ENCODE data around the gene CLIP3. TPM values are rescaled to one million over a fixed set of nuclear protein-coding genes. Genes with fewer than 3 reads are reported as not detected.
"Not testable (repeated sequence)": the region's sequence is repeated elsewhere in the genome, so short reads cannot be mapped to it uniquely, and the experiment has no call there.

CLIP3 gene
- 19.3 TPM for polyA plus RNA-seq (ENCODE audit: insufficient read length)

- peak; percentile 83 for DNase-seq
These were observed at the start of gene CLIP3 for GRCh38 chr19:36032251-36033104. Gene CLIP3 (minus strand): TSS chr19:36032873. CDS start chr19:36032357, 516 bp downstream.

DNA sequence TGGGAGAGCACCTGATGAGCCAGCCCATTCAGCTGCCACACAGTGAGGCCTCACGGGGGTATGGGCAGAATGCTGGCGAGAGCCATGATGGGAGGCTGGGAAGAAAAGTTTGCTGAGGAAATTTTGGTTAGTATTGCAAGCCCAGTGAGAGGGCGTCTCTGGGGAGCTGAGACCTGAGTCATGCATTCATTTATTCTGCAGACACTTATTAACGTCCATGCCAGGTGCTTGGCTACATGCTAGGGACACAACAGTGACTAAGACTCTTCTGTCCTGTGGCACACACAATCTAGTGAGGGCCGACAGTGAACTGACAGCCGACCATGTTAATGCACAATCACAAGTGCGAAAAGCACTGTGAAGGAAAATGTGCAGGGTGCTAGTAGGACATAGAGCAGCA is 49.2 kb upstream of the CLIP3 start:
- no peak for DNase-seq

DNA sequence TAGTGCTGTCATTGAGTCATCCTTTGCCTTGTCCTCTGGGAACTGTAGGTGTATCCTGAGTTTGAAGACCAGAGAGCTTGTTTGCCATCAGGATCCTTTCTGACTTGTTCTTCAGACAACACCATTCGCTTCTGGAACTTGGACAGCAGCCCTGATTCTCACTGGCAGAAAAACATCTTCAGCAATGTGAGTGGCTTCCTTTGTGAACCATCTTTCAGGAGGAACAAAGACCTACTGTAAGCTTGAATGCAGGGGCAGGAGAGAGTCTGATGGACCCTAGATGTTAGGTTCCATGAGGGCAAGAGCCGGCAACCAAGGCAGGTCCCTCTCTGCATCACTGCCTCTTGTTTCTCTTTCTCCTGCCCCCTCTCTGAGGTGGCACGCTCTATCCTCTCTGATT is 48.7 kb upstream of the CLIP3 start:
- DNase-seq, result no peak

GRCh38 chr19:36079389-36079945 is 46.8 kb upstream of the CLIP3 start:
- no peak for DNase-seq

- no peak for DNase-seq
These were observed 40.6 kb upstream of the CLIP3 start for GRCh38 chr19:36073121-36073876.

GRCh38 chr19:36072081-36072480 is 39.4 kb upstream of the CLIP3 start:
- DNase-seq, result no peak

DNA sequence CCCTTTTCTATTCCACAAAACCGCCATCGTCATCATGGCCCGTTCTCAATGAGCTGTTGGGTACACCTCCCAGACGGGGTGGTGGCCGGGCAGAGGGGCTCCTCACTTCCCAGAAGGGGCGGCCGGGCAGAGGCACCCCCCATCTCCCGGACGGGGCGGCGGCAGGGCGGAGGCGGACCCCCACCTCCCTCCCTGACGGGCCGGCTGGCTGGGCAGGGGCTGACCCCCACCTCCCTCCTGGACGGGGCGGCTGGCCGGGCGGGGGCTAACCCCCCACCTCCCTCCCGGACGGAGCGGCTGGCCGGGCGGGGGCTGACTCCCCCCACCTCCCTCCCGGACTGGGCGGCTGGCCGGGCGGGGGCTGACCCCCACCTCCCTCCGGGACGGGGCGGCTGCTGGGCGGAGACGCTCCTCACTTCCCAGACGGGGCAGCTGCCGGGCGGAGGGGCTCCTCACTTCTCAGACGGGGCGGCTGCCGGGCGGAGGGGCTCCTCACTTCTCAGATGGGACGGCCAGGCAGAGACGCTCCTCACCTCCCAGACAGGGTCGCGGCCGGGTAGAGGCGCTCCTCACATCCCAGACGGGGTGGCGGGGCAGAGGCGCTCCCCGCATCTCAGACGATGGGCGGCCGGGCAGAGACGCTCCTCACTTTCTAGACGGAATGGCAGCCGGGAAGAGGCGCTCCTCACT is 36.3 kb upstream of the CLIP3 start:
- not testable (repeated sequence) for DNase-seq

DNA sequence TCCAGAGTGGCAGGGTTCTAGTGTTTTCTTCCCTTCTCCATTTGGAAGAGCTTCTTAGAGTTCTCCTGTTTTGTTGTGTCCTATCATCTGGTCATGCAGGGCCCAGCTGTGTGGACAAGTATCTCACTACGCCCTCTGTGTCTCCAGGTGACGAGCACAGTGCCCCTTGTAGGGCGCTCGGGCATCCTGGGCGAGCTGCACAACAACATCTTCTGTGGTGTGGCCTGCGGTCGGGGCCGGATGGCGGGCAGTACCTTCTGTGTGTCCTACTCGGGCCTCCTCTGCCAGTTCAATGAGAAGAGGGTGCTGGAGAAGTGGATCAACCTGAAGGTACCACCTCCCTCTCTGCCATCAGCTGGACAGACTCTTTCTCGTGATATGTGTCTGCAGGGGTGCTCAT is 35.0 kb upstream of the CLIP3 start:
- DNase-seq, result no peak

GRCh38 chr19:36064826-36065225 is 32.2 kb upstream of the CLIP3 start:
- no peak for DNase-seq

GRCh38 chr19:36061367-36061766 is 28.7 kb upstream of the CLIP3 start:
- no peak for DNase-seq

GRCh38 chr19:36060430-36060829 is 27.8 kb upstream of the CLIP3 start:
- no peak for DNase-seq

DNA sequence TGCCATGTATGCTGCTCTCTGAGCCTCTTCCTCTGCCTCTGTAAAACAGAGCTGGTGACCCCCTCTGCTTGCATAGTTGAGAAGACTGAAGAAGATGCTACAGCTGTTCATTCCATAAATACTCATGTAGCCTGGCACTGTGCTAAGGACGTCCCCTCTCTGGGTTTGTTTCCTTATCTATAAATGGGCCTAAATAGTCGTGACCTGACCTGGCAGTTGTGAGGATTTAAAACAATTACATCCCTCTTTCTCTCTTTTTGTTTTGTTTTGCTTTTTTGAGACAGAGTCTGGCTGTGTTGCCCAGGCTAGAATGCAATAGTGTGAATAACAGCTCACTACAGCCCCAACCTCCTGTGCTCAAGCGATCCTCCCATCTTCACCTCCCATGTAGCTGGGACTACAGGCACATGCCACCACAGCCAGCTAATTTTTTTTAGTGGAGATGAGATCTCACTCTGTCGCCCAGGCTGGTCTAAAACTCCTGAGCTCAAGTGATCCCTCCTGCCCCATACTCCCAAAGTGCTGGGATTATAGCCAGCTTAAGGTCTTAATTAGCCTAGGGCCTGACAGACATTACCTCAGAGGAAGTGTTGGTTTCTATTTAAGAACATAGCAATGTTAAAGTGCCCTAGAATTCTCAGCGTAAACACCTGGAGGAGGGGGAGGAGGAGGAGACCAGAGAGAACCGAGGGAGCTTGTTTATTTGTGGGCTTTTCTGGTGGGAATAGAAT is 26.7 kb upstream of the CLIP3 start:
- DNase-seq, result no peak

GRCh38 chr19:36058481-36059179 is 26.0 kb upstream of the CLIP3 start:
- no peak for DNase-seq

GRCh38 chr19:36054733-36055686 is 22.3 kb upstream of the CLIP3 start, which contains the start of gene WDR62:
Gene WDR62 (plus strand): TSS chr19:36054897. CDS start chr19:36054972, 75 bp downstream.
- DNase-seq, result peak; percentile 92

DNA sequence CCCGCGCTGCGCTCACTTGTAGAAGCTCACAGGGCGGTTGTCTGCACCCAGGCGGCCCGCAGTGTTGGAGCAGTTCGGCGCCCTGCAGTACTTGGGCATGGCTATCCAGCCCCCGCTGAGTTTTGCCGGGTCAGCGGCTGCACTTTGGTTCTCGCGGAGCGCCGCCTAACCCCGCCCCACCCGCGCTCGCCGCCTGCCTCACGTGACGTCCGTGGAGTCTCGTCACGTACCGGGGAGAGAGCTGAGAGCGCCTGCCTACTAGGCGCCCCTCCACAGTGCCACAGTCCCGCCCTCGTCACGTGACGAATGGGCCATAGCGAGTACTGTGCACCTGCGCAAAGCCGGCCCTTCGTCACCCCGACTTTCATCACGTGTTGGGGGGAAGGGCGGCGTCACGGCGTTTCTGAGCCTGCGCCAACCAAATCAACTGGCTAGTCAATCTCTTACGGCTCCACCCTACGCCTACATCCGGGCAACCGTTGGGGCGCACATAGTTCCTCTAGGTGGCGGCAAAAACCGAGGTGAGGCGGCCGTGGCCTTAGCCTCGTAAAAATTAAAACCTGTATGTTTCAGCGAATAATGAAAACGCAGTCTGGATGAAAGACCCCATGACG is 21.6 kb upstream of the CLIP3 start, which contains the start of gene THAP8:
TSS of gene THAP8 (minus strand) at position 167 of the 614 bp plus-strand sequence. CDS start at position 99, 68 bp downstream.
- peak; percentile 100 for DNase-seq

- DNase-seq, result no peak
These were observed 19.0 kb upstream of the CLIP3 start for GRCh38 chr19:36051637-36052036.

DNA sequence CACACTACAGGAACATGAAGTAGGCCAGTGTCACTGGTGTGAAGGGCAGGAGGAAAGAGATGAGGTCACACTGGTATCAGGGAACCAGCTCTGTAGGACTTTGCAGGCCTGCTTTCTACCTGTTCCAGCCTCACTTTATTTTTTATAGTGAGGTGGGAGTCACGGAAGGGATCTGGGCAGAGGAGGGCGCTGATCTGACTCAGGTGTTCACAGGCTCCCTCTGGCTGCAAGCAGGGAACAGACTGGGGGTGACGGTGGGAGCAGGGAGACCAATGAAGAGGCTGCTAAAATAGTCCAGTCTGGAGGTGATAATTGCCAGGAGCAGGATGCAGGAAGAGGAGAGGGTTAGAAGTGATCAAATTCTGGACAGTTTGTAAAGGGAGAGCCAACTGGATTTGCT is 18.6 kb upstream of the CLIP3 start:
- DNase-seq, result no peak

- DNase-seq, result no peak
These were observed 16.5 kb upstream of the CLIP3 start for GRCh38 chr19:36049080-36049698.

DNA sequence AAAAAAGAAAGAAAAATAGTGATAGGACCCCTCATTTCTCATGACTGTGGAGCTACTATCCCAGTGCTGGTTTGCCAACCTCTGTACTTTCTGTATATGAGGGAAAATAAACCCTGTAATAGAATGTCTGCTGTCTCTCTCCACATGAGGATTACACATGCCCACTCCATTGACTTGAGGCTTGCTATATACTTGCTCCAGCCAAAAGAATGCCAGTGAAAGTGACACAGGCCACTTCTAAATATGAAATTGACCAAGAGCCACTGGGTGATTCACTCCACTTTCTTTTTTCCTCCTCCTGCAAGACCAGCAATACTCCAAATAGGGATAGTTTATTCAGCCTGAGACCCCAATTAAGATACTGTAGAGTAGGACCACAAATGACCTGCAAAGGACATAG is 15.2 kb upstream of the CLIP3 start:
- DNase-seq, result no peak
